ENCODE data around the gene WDR86.

The WDR86 gene

DNA sequence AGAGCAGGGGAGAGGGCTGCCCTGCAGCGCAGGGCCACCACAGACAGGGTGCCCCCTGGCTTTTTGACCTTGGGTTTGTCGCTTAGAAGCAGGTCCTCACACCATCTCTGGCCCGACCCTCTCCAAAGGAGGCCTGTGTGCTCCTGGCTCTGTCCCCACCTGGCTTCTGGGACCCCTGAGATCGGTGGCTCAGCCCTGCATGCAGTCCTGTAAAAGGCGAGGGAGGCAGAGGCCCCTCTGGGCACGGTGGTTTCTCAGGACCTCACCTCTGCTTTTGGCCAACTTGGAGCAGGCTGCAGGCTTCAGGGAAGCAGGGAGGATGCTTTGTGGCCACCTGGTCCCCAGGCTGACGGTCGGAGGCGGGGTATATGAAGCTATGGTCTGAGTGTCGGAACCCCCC lies 21.4 kb downstream of the WDR86 start:
- H3K27ac ChIP-seq (ENCODE audit: low read length): no peak overlapping the region

DNA sequence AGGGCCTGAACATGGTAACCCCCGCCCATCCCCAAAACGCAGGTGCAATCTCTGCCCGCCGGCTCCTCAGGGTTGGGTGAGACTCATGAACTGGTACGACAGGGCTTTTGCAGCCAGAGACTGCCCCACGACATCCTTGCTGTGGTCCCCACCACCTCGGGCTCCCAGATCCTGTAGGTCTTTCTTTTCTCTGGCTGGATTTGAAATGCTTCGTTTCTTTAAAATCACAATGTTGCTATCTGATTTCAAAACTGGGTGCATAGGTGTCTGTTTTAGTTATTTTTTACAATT lies 21.9 kb downstream of the WDR86 start:
- Histone ChIP-seq H3K27me3 (replicated peaks; ENCODE audit: insufficient read depth, low read length) (peaks cover 99% of the 10 kb centered on the region), H3K9me2 (replicated peaks; ENCODE audit: insufficient read depth, low read length) (no peaks in the 10 kb centered on the region), H3F3A (ENCODE audit: insufficient read depth, low read length) (no peaks in the 10 kb centered on the region), H3K4me3 (ENCODE audit: low read length) (no peak overlapping the region), H3K9me3 (replicated peaks; ENCODE audit: insufficient read depth, low read length) (no peaks in the 10 kb centered on the region), H4K20me1 (ENCODE audit: insufficient read depth, low read length) (no peaks in the 10 kb centered on the region), H3K79me2 (ENCODE audit: low read length) (no peaks in the 10 kb centered on the region), H3K9ac (ENCODE audit: low read length) (no peak overlapping the region), H3K4me1 (ENCODE audit: low read length) (peaks cover 7% of the 10 kb centered on the region), H2AFZ (ENCODE audit: low read length) (no peak overlapping the region), H3K4me2 (ENCODE audit: low read depth, low read length) (no peak overlapping the region), H3K27ac (ENCODE audit: low read length) (no peak overlapping the region), H3K36me3 (replicated peaks; ENCODE audit: insufficient read depth, low read length) (no peaks in the 10 kb centered on the region)
- TF ChIP-seq EZH2 (optimal IDR thresholded peaks at IDR 0.05; ENCODE audit: low read depth, low read length) (no peak), EZH2phosphoT487 (IDR thresholded peaks at IDR 0.05; ENCODE audit: low read length) (no peak)
- TF ChIP-seq, protein P1, sequence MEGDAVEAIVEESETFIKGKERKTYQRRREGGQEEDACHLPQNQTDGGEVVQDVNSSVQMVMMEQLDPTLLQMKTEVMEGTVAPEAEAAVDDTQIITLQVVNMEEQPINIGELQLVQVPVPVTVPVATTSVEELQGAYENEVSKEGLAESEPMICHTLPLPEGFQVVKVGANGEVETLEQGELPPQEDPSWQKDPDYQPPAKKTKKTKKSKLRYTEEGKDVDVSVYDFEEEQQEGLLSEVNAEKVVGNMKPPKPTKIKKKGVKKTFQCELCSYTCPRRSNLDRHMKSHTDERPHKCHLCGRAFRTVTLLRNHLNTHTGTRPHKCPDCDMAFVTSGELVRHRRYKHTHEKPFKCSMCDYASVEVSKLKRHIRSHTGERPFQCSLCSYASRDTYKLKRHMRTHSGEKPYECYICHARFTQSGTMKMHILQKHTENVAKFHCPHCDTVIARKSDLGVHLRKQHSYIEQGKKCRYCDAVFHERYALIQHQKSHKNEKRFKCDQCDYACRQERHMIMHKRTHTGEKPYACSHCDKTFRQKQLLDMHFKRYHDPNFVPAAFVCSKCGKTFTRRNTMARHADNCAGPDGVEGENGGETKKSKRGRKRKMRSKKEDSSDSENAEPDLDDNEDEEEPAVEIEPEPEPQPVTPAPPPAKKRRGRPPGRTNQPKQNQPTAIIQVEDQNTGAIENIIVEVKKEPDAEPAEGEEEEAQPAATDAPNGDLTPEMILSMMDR (IDR thresholded peaks at IDR 0.05; ENCODE audit: low read length): no peak
- DNase-seq: no peak

More for the DNA sequence above, 21.4 kb downstream of the WDR86 start:
- H4K20me1 ChIP-seq (ENCODE audit: insufficient read depth, low read length): no peaks in the 10 kb centered on the region
- DNase-seq: no peak
- no peaks in the 10 kb centered on the region for H3K9me3 ChIP-seq (replicated peaks; ENCODE audit: insufficient read depth, low read length)
- no peaks in the 10 kb centered on the region for H3K79me2 ChIP-seq (ENCODE audit: low read length)
- no peak overlapping the region for H3K4me3 ChIP-seq (ENCODE audit: low read length)
- H2AFZ ChIP-seq (ENCODE audit: low read length): no peak overlapping the region
- TF ChIP-seq, protein P1 (IDR thresholded peaks at IDR 0.05; ENCODE audit: low read length): no peak
- TF ChIP-seq EZH2 (optimal IDR thresholded peaks at IDR 0.05; ENCODE audit: low read depth, low read length): no peak
- no peak for TF ChIP-seq EZH2phosphoT487 (IDR thresholded peaks at IDR 0.05; ENCODE audit: low read length)
- no peak overlapping the region for H3K9ac ChIP-seq (ENCODE audit: low read length)
- no peaks in the 10 kb centered on the region for H3K36me3 ChIP-seq (replicated peaks; ENCODE audit: insufficient read depth, low read length)
- peaks cover 7% of the 10 kb centered on the region for H3K4me1 ChIP-seq (ENCODE audit: low read length)
- H3K4me2 ChIP-seq (ENCODE audit: low read depth, low read length): no peak overlapping the region
- peaks cover 99% of the 10 kb centered on the region for H3K27me3 ChIP-seq (replicated peaks; ENCODE audit: insufficient read depth, low read length)
- H3K9me2 ChIP-seq (replicated peaks; ENCODE audit: insufficient read depth, low read length): no peaks in the 10 kb centered on the region
- no peaks in the 10 kb centered on the region for H3F3A ChIP-seq (ENCODE audit: insufficient read depth, low read length)

DNA sequence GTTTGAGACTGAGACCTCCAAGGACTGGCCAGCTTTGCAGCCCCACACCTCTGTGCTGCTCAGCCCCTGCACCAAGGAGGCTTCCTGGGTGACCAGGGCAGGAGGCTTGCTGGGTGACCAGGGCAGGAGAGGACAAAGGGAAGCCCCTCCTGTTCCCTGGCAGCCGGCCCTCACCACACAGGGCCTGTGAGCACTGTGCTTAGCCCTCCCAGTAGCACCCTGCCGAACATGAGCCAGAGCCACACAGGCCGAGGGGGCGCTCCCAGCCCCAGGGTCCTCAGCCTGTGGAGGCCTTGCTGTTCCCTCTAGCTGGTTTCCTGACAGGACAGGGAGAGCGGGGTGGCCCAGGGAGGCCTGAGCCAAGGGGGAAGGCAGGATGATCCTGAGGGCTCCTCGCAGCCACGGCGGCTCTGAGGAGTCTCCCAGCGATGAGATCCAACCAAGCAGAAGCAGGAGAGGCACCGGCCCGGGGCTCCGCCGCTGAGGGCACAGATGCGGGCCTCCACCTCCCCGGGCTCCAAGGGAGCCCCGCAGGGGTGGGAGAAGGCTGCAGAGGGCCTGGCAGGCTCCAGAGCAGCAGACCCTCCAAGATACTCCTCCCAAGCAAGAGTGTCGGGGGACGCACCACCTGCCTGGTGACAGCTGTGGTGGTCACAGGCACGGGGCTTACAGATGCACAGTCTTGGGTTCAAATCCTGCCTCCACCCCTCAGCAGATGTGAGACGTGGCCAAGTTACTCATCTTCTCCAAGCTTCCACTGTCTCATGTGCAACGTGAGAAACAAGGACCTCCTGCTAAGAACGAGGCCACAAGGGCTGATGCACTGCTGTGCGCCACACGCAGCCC lies 22.5 kb downstream of the WDR86 start:
- DNase-seq: no peak
- Histone ChIP-seq H3K9ac (ENCODE audit: low read length) (no peak overlapping the region), H3K4me2 (ENCODE audit: low read depth, low read length) (no peak overlapping the region), H3K9me2 (replicated peaks; ENCODE audit: insufficient read depth, low read length) (no peaks in the 10 kb centered on the region), H2AFZ (ENCODE audit: low read length) (no peak overlapping the region), H3K36me3 (replicated peaks; ENCODE audit: insufficient read depth, low read length) (no peaks in the 10 kb centered on the region), H3K9me3 (replicated peaks; ENCODE audit: insufficient read depth, low read length) (no peaks in the 10 kb centered on the region), H3K79me2 (ENCODE audit: low read length) (no peaks in the 10 kb centered on the region), H3K27me3 (replicated peaks; ENCODE audit: insufficient read depth, low read length) (peaks cover 99% of the 10 kb centered on the region), H4K20me1 (ENCODE audit: insufficient read depth, low read length) (no peaks in the 10 kb centered on the region), H3K27ac (ENCODE audit: low read length) (no peak overlapping the region), H3K4me1 (ENCODE audit: low read length) (peaks cover 7% of the 10 kb centered on the region), H3F3A (ENCODE audit: insufficient read depth, low read length) (no peaks in the 10 kb centered on the region), H3K4me3 (ENCODE audit: low read length) (no peak overlapping the region)
- TF ChIP-seq, protein P1 (IDR thresholded peaks at IDR 0.05; ENCODE audit: low read length): no peak
- no peak for TF ChIP-seq EZH2 (optimal IDR thresholded peaks at IDR 0.05; ENCODE audit: low read depth, low read length)
- no peak for TF ChIP-seq EZH2phosphoT487 (IDR thresholded peaks at IDR 0.05; ENCODE audit: low read length)

Data from MM.1S (cell line).